Cardiac fibroblast (primary cell): ENCODE data around the gene MSN.

Source experiments
- DNase-seq, 2 donors: peaks; one replicate each; pipeline versions ENCODE4 v3.0.0 to v3.0.0-alpha.2; 2010; ENCODE audit warnings: low read depth in 2 of 2
- H3K4me3 ChIP-seq, 2 donors: replicated peaks in 1 of 2; 1 replicate in 1 of 2; 2 replicates in 1 of 2; pipeline ENCODE4 v1.5.1; 2011; ENCODE audit warnings: low read depth in 2 of 2, low read length in 2 of 2, mild to moderate bottlenecking in 2 of 2, moderate library complexity in 1 of 2
- TF ChIP-seq, protein P1 (sequence below): IDR thresholded peaks from one replicate; pipeline ENCODE4 v1.5.1; 2011; ENCODE audit warnings: low read depth, mild to moderate bottlenecking, low read length, inconsistent platforms

The MSN gene

DNA sequence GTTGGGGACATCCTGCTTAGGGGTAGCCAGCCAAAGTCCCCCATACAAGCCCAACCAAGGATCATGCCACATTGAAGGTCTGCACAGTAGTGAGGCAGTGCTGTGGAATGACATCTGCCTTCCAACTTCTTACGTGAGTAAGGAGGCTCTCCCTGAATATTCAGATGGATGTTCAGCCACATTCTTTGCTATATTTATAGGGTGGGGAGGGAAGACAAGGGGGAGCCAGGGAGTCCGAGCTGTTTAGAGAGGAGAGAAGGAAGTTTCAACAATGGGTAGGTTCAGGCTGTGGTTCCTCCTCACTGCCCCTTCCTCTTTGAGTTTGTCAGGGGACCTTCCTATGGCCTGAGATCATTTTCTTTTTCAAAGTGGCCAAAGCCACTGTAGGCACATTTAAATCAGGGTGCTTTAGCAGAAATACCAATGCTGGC lies 29.8 kb downstream of the MSN start:
- TF ChIP-seq, protein P1, sequence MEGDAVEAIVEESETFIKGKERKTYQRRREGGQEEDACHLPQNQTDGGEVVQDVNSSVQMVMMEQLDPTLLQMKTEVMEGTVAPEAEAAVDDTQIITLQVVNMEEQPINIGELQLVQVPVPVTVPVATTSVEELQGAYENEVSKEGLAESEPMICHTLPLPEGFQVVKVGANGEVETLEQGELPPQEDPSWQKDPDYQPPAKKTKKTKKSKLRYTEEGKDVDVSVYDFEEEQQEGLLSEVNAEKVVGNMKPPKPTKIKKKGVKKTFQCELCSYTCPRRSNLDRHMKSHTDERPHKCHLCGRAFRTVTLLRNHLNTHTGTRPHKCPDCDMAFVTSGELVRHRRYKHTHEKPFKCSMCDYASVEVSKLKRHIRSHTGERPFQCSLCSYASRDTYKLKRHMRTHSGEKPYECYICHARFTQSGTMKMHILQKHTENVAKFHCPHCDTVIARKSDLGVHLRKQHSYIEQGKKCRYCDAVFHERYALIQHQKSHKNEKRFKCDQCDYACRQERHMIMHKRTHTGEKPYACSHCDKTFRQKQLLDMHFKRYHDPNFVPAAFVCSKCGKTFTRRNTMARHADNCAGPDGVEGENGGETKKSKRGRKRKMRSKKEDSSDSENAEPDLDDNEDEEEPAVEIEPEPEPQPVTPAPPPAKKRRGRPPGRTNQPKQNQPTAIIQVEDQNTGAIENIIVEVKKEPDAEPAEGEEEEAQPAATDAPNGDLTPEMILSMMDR, result no peak
- peak; percentile 45 to 72 for DNase-seq
- H3K4me3 ChIP-seq, result no peak overlapping the region

DNA sequence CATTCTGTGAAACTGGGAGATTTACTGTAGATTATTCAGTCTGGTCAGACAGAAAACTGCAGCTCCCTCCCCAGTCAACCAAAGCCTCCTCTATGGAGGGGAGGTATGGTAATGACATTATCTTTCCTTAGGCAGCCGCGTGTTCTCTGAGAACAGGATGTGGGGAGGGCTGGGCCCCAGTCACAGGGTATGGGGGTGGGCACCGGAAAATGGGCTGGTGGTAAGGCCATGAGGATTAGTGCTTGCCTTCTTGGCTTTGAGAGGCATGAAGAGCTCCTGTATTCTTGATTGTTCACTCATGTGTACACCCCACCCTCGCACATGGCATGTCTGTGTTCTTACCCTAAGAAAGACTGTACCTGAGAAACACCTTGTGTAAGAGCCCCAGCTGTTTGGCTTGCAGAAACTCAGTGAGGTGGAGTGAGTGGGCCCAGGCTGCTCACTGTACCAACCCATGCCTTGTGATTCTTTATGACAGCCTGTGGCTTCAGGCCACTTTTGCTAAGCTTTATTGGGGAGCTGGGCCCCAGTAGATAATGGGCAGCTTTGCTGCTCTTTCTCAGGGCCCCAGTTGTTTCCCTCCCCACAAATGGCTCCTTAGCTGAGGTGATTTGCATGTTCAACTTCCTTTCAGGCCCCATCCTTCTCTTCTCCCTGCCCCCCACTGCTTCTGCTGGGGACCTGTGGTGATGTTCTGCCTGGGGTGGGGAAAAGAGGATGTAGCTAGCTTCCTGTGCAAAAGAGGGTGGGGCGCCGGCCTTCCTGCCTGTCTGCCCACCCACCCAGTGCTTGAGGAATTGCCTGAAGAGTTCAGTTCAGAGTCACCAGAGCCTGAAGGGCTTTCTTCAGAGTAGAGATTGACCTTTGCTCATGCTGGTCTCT lies 30.7 kb downstream of the MSN start:
- peak; percentile 37 to 38 for DNase-seq
- H3K4me3 ChIP-seq, result no peak overlapping the region

GRCh38 chrX:65702956-65703355 lies 35.5 kb downstream of the MSN start:
- H3K4me3 ChIP-seq, result no peak overlapping the region
- TF ChIP-seq, protein P1, result no peak
- no peak for DNase-seq

More for the DNA sequence above, 30.7 kb downstream of the MSN start:
- TF ChIP-seq, protein P1, result no peak

GRCh38 chrX:65705439-65705838 lies 38.0 kb downstream of the MSN start:
- TF ChIP-seq, protein P1, result no peak
- H3K4me3 ChIP-seq, result no peak overlapping the region

DNA sequence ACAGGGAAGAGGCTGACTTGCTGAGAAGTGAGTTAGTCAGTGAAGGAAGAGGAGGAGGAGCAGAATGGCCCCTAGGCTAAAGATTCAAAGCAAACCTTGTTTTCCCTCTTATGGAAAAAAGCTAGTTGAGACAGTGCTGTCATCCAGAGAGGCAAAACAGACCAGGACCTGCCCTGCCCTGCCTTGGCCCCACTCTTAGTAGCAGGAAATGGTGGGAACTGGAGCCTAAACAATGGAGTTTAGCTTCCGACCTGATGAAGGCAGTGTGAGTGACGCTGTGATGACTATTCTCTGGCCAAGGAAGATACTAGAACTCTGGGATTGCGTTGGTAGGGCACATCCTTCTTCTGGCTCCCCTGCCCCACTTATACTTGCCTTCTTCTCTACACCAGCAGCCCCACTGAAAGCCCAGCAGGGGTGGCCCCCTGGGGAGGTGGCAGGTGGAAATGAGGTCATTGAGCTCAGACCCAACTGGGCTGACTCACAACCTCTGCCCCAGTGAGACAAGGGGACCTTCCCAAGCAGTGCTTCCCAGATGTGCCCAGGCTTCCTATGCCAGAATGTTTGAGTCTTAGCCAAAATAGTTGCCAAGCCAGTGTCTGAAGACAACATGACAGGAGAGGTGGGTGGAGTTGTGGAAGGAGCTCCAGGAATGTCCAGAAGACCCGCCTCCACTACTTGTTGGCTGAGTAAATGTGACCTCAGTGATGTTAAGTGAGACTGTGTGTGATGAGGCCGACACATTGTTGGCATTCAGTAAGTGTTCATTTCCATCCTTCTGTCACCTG lies 38.8 kb downstream of the MSN start:
- peak; percentile 85 to 88 for DNase-seq
- TF ChIP-seq, protein P1, result no peak
- H3K4me3 ChIP-seq, result no peak overlapping the region

More at GRCh38 chrX:65705439-65705838, 38.0 kb downstream of the MSN start:
- DNase-seq, result no peak

DNA sequence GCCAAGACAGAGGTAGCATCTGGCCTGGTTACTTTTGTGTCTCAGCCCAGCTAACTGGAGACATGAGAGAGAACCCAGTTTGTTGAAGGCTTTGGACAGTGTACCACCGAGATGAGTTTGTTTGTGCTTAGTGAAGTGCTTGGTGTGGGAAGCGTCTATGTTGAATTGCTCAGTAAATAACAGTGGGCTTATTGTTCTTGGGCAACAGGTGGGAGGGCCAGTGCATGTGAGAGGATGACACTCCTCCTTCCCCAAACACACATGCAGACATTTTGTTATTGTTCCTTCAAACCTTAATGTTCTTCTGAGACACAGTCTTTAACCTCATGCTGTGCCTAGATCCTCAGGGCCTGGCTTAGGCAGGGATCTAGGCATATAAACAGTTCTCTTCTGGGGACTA lies 39.7 kb downstream of the MSN start:
- no peak overlapping the region for H3K4me3 ChIP-seq
- TF ChIP-seq, protein P1, result no peak
- no peak for DNase-seq
